GM23338 (cell line): ENCODE measurements around the gene EBNA1BP2. TPM values are rescaled to one million over a fixed set of nuclear protein-coding genes. Genes with fewer than 3 reads are reported as not detected.

Experiments
- ATAC-seq: fragments of 200-7000 bp; cut with Tn5 transposase; 3 replicates; pipeline ENCODE4 v1.9.1; 2020
- DNase-seq: peaks from one replicate; pipeline ENCODE4 v3.0.0-alpha.2; 2015; ENCODE audit warnings: low spot score
- H2AFZ ChIP-seq: fragments of 200-600 bp; sonication (generic); 2 replicates; pipeline ENCODE4 v1.8.0; 2016; ENCODE audit warnings: antibody characterized with exemption, mild to moderate bottlenecking, moderate library complexity
- H3F3A ChIP-seq: fragments of 200-600 bp; sonication (generic); replicated peaks from 2 replicates; pipeline ENCODE4 v1.8.0; 2017; ENCODE audit warnings: antibody characterized with exemption, mixed run types, low read depth
- H3K27ac ChIP-seq: fragments of 200-600 bp; sonication (generic); 2 replicates; pipeline ENCODE4 v1.6.1; 2016; ENCODE audit warnings: low read depth
- H3K27me3 ChIP-seq: fragments of 200-600 bp; sonication (generic); 2 replicates; pipeline ENCODE4 v1.8.0; 2016; ENCODE audit warnings: mild to moderate bottlenecking, mixed run types, moderate library complexity; ENCODE audit not compliant: insufficient read depth
- H3K36me3 ChIP-seq: fragments of 200-600 bp; sonication (generic); 2 replicates; pipeline ENCODE4 v1.8.0; 2016; ENCODE audit warnings: mild to moderate bottlenecking; ENCODE audit not compliant: insufficient read depth
- H3K4me1 ChIP-seq: fragments of 200-600 bp; sonication (generic); 2 replicates; pipeline ENCODE4 v1.8.0; 2016; ENCODE audit warnings: mild to moderate bottlenecking, moderate library complexity; ENCODE audit not compliant: insufficient read depth
- H3K4me2 ChIP-seq: fragments of 200-600 bp; sonication (generic); 2 replicates; pipeline ENCODE4 v1.7.1; 2017; ENCODE audit warnings: mixed run types
- H3K4me3 ChIP-seq: fragments of 200-600 bp; sonication (generic); 2 replicates; pipeline ENCODE4 v1.6.1; 2016; ENCODE audit warnings: mixed run types
- H3K79me2 ChIP-seq: fragments of 200-600 bp; sonication (generic); replicated peaks from 2 replicates; pipeline ENCODE4 v1.8.0; 2017; ENCODE audit warnings: mild to moderate bottlenecking; ENCODE audit not compliant: insufficient read depth
- H3K9me2 ChIP-seq: fragments of 200-600 bp; sonication (generic); 2 replicates; pipeline ENCODE4 v1.8.0; 2017; ENCODE audit not compliant: insufficient read depth
- H4K20me1 ChIP-seq: fragments of 200-600 bp; sonication (generic); replicated peaks from 2 replicates; pipeline ENCODE4 v1.8.0; 2017; ENCODE audit warnings: mild to moderate bottlenecking; ENCODE audit not compliant: insufficient read depth
- H3K27ac Mint-ChIP-seq: 2 replicates; pipeline ENCODE4 v1.8.0; 2020; ENCODE audit warnings: inconsistent platforms, mild to moderate bottlenecking, moderate library complexity, mixed read lengths
- H3K27me3 Mint-ChIP-seq: 3 replicates; pipeline ENCODE4 v1.8.0; 2022; ENCODE audit warnings: low read depth, mild to moderate bottlenecking, moderate library complexity, mixed read lengths, inconsistent platforms; ENCODE audit not compliant: insufficient read depth, poor library complexity
- H3K36me3 Mint-ChIP-seq: 3 replicates; pipeline ENCODE4 v1.8.0; 2021; ENCODE audit warnings: low read depth, mild to moderate bottlenecking, inconsistent platforms, moderate library complexity, mixed read lengths
- H3K4me1 Mint-ChIP-seq: 3 replicates; pipeline ENCODE4 v1.8.0; 2020; ENCODE audit warnings: mild to moderate bottlenecking, inconsistent platforms, mixed read lengths
- H3K4me3 Mint-ChIP-seq: 3 replicates; pipeline ENCODE4 v1.8.0; 2021; ENCODE audit warnings: moderate library complexity, mild to moderate bottlenecking, inconsistent platforms, mixed read lengths
- H3K9me3 Mint-ChIP-seq: 3 replicates; pipeline ENCODE4 v1.8.0; 2020; ENCODE audit warnings: moderate library complexity, mild to moderate bottlenecking, inconsistent platforms, mixed read lengths
- CREB1 ChIP-seq: fragments of 250-450 bp; sonication (Bioruptor Pico); IDR thresholded peaks from 2 replicates; pipeline ENCODE4 v1.5.0; 2020; ENCODE audit warnings: low read depth, mild to moderate bottlenecking, moderate library complexity
- CTCF ChIP-seq, 2 experiments: fragments of 200-600 bp in 1 of 2; sonication (generic) in 1 of 2; conservative IDR thresholded peaks; 2 replicates each; pipeline versions ENCODE4 v1.5.1 to v1.6.1; 2016 to 2017; ENCODE audit warnings: antibody characterized with exemption in 2 of 2, low read depth in 2 of 2, mild to moderate bottlenecking in 2 of 2, moderate library complexity in 1 of 2
- ETS1 ChIP-seq: IDR thresholded peaks from 2 replicates; pipeline ENCODE4 v1.6.1; 2016; ENCODE audit warnings: antibody characterized with exemption
- EZH2 ChIP-seq: fragments of 200-600 bp; sonication (generic); IDR thresholded peaks from one replicate; pipeline ENCODE4 v1.8.0; 2017; ENCODE audit warnings: antibody characterized with exemption, mild to moderate bottlenecking, low read depth; ENCODE audit not compliant: unreplicated experiment
- EZH2phosphoT487 ChIP-seq: fragments of 200-600 bp; sonication (generic); IDR thresholded peaks from one replicate; pipeline ENCODE4 v1.8.1; 2018; ENCODE audit warnings: antibody characterized with exemption; ENCODE audit not compliant: unreplicated experiment
- JUNB ChIP-seq: IDR thresholded peaks from one replicate; pipeline ENCODE4 v1.6.1; 2016; ENCODE audit warnings: antibody characterized with exemption; ENCODE audit not compliant: unreplicated experiment
- NANOG ChIP-seq: IDR thresholded peaks from 2 replicates; pipeline ENCODE4 v1.6.1; 2016; ENCODE audit warnings: antibody characterized with exemption, borderline replicate concordance
- POLR2AphosphoS5 ChIP-seq: IDR thresholded peaks from 2 replicates; pipeline ENCODE4 v1.6.1; 2016; ENCODE audit warnings: antibody characterized with exemption, low read depth
- REST ChIP-seq: IDR thresholded peaks from one replicate; pipeline ENCODE4 v1.6.1; 2018; ENCODE audit warnings: antibody characterized with exemption; ENCODE audit not compliant: unreplicated experiment
- STAT1 ChIP-seq: IDR thresholded peaks from one replicate; pipeline ENCODE4 v1.6.1; 2016; ENCODE audit warnings: antibody characterized with exemption; ENCODE audit not compliant: unreplicated experiment
- ZNF114 ChIP-seq: fragments of 250-450 bp; sonication (Bioruptor Pico); IDR thresholded peaks from 2 replicates; pipeline ENCODE4 v1.5.0; 2020; ENCODE audit warnings: mild to moderate bottlenecking, moderate library complexity
- ZNF331 ChIP-seq: fragments of 250-450 bp; sonication (Bioruptor Pico); IDR thresholded peaks from 2 replicates; pipeline ENCODE4 v1.5.0; 2020; ENCODE audit warnings: low read depth, mild to moderate bottlenecking, moderate library complexity
- polyA plus RNA-seq: library from polyadenylated mRNA; unstranded; fragments of >200 nt; fragmentation: Nextera tagmentation; extraction: Ambion mirVana; gene quantifications from 2 replicates; pipeline ENCODE4 v1.2.1, GENCODE V29; 2016
- total RNA-seq: library from RNA; depleted of rRNA; stranded (reverse); fragments of >200 nt; shearing (Covaris generic); gene quantifications from 2 replicates; pipeline ENCODE4 v1.2.3, GENCODE V29; 2014

The EBNA1BP2 gene
- total and polyA plus RNA-seq, 2 experiments from 2014 or later = 130 to 249 TPM

- no peak for TF ChIP-seq CTCF (conservative IDR thresholded peaks at IDR 0.05; ENCODE audit: low read depth in 2 of 2)
- no peak for TF ChIP-seq ETS1
- no peak for TF ChIP-seq STAT1
- no peak for TF ChIP-seq EZH2phosphoT487
- TF ChIP-seq ZNF331 (CRISPR knock-in tag) = no peak
- no peak for TF ChIP-seq JUNB
- TF ChIP-seq ZNF114 = no peak
- no peak for TF ChIP-seq POLR2AphosphoS5
- no peak for TF ChIP-seq REST
- TF ChIP-seq CREB1 = no peak
Observed at GRCh38 chr1:43220905-43221778, 49.1 kb upstream of the EBNA1BP2 start (continued).

GRCh38 chr1:43217747-43218146, 45.7 kb upstream of the EBNA1BP2 start:
- Histone ChIP-seq H3F3A (no peaks in the 10 kb centered on the region), H3K9me2 (peaks cover 4% of the 10 kb centered on the region; the same call in 1 of the 2 replicates), H3K27me3 (no peaks in the 10 kb centered on the region), H3K27ac (no peak overlapping the region), H3K4me3 (no peak overlapping the region), H3K79me2 (no peaks in the 10 kb centered on the region), H3K4me1 (no peaks in the 10 kb centered on the region; the same call in 1 of the 2 replicates), H3K4me2 (no peak overlapping the region), H2AFZ (no peak overlapping the region), H3K36me3 (no peaks in the 10 kb centered on the region), H4K20me1 (no peaks in the 10 kb centered on the region)
- H3K36me3 Mint-ChIP-seq = no peaks in the 10 kb centered on the region
- H3K4me3 Mint-ChIP-seq = no peak overlapping the region
- no peaks in the 10 kb centered on the region; the same call in 2 of the 3 replicates for H3K9me3 Mint-ChIP-seq
- DNase-seq (no peak), ATAC-seq (no peak)
- H3K27ac Mint-ChIP-seq = no peak overlapping the region
- no peaks in the 10 kb centered on the region for H3K4me1 Mint-ChIP-seq
- H3K27me3 Mint-ChIP-seq = peaks cover 7% of the 10 kb centered on the region
- TF ChIP-seq CREB1 (no peak), EZH2 (no peak), NANOG (no peak), POLR2AphosphoS5 (no peak), REST (no peak), ETS1 (no peak), JUNB (no peak), ZNF114 (no peak), STAT1 (no peak), ZNF331 (CRISPR knock-in tag) (no peak)
